LNCaP clone FGC (cell line): ENCODE measurements around the gene TCL1A.

Experiments used
- DNase-seq: peaks from one replicate; pipeline ENCODE4 v3.0.0-alpha.2; 2011; ENCODE audit warnings: low read depth
- H3K4me3 ChIP-seq: 2 replicates; pipeline ENCODE4 v1.5.1; 2011; ENCODE audit warnings: mild to moderate bottlenecking, low read depth, low read length, control low read depth
- TF ChIP-seq, protein P1 (sequence below): IDR thresholded peaks from 2 replicates; pipeline ENCODE4 v1.5.1; 2012; ENCODE audit warnings: mild to moderate bottlenecking; ENCODE audit not compliant: control insufficient read depth, insufficient read depth; ENCODE audit errors: extremely low read depth

Gene TCL1A

GRCh38 chr14:95690815-95691214 lies 23.1 kb downstream of the TCL1A start:
- TF ChIP-seq, protein P1, sequence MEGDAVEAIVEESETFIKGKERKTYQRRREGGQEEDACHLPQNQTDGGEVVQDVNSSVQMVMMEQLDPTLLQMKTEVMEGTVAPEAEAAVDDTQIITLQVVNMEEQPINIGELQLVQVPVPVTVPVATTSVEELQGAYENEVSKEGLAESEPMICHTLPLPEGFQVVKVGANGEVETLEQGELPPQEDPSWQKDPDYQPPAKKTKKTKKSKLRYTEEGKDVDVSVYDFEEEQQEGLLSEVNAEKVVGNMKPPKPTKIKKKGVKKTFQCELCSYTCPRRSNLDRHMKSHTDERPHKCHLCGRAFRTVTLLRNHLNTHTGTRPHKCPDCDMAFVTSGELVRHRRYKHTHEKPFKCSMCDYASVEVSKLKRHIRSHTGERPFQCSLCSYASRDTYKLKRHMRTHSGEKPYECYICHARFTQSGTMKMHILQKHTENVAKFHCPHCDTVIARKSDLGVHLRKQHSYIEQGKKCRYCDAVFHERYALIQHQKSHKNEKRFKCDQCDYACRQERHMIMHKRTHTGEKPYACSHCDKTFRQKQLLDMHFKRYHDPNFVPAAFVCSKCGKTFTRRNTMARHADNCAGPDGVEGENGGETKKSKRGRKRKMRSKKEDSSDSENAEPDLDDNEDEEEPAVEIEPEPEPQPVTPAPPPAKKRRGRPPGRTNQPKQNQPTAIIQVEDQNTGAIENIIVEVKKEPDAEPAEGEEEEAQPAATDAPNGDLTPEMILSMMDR, result no peak

GRCh38 chr14:95689441-95689840 lies 24.5 kb downstream of the TCL1A start:
- no peak overlapping the region for H3K4me3 ChIP-seq
- TF ChIP-seq, protein P1, result no peak
- DNase-seq, result peak; percentile 34

More at GRCh38 chr14:95690815-95691214, 23.1 kb downstream of the TCL1A start:
- H3K4me3 ChIP-seq, result no peak overlapping the region
- DNase-seq, result no peak

GRCh38 chr14:95686935-95687334 lies 27.0 kb downstream of the TCL1A start:
- TF ChIP-seq, protein P1, result no peak
- DNase-seq, result no peak
- no peak overlapping the region for H3K4me3 ChIP-seq

- TF ChIP-seq, protein P1, result no peak
- DNase-seq, result no peak
- no peak within 1 kb of the TSS for H3K4me3 ChIP-seq
Observed at GRCh38 chr14:95685978-95686922, 27.7 kb downstream of the TCL1A start, which contains the start of gene TCL1B. TSS of gene TCL1B (plus strand) at chr14:95686426. CDS start at chr14:95686468, 42 bp downstream.

DNA sequence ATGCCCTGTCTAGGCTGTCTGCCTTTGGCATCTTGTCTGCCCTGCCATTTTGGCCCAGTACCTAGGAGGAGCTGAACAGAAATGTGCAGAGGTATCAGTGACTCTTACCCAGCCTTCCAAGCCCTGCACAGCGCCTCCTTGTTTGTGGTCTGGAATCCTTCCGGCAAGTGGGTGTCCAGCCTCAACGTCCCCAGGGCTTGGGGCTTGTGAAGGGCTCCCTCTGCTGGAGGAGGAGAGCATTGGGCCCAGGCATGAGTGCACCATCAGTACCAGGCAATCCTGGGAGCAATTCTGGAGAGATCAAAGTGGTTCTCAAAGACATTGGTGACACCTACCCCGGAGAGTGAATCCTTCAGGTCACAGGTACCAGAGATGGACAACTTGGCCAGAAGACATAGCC lies 30.1 kb downstream of the TCL1A start:
- TF ChIP-seq, protein P1, result peak; percentile 61
- DNase-seq, result no peak
- no peak overlapping the region for H3K4me3 ChIP-seq

- DNase-seq, result no peak
- no peak overlapping the region for H3K4me3 ChIP-seq
- TF ChIP-seq, protein P1, result no peak
Observed at GRCh38 chr14:95681153-95681552, 32.8 kb downstream of the TCL1A start.
